DMS153 treated with DMSO at 0.1 percent for 48 hours (cell line): ENCODE measurements around the gene OR2AT4.

Source experiments
- DNase-seq: peaks from one replicate; lab custom pipeline; 2025; ENCODE audit not compliant: unreplicated experiment; lab: John Stamatoyannopoulos, UW

The OR2AT4 gene

GRCh38 chr11:75031771-75032549 is 64.7 kb downstream of the OR2AT4 start:
- peak; percentile 7 for DNase-seq
